HEK293T (cell line): ENCODE results near the gene MPPED1.

Experiments
- ARNT ChIP-seq: fragments of 450-650 bp; IDR thresholded peaks from 2 replicates; pipeline ENCODE4 v1.6.1; 2017; ENCODE audit warnings: mild to moderate bottlenecking
- FOXM1 ChIP-seq: fragments of 450-650 bp; IDR thresholded peaks from 2 replicates; pipeline ENCODE4 v1.6.1; 2017; ENCODE audit warnings: mild to moderate bottlenecking, borderline replicate concordance
- NFRKB ChIP-seq: fragments of 450-650 bp; IDR thresholded peaks from 2 replicates; pipeline ENCODE4 v1.6.1; 2016; ENCODE audit warnings: mild to moderate bottlenecking, moderate library complexity
- SP1 ChIP-seq: fragments of 450-650 bp; IDR thresholded peaks from 2 replicates; pipeline ENCODE4 v1.6.1; 2017
- SUZ12 ChIP-seq: fragments of 450-650 bp; IDR thresholded peaks from 2 replicates; pipeline ENCODE4 v1.6.1; 2016; ENCODE audit warnings: mild to moderate bottlenecking
- ZNF384 ChIP-seq: fragments of 450-650 bp; IDR thresholded peaks from 2 replicates; pipeline ENCODE4 v1.6.1; 2016

GRCh38 chr22:43401233-43401632 lies 10.6 kb upstream of the MPPED1 start:
- TF ChIP-seq SUZ12 (no peak), ARNT (no peak), NFRKB (no peak), FOXM1 (no peak), SP1 (no peak), ZNF384 (no peak)
